Measurements from ENCODE around the gene COX7C.
"Not testable (repeated sequence)": the region's sequence is repeated elsewhere in the genome, so short reads cannot be mapped to it uniquely, and the experiment has no call there.

COX7C gene

GRCh38 chr5:86617756-86618576 is at the start of gene COX7C:
TSS of gene COX7C (plus strand) at chr5:86617941. CDS start at chr5:86618056, 115 bp downstream.
- peak; percentile 91 for DNase-seq (ENCODE audit: low read depth)

- DNase-seq (ENCODE audit: low read depth) = not testable (repeated sequence)
These were observed 48.0 kb upstream of the COX7C start for GRCh38 chr5:86569522-86570426.

- no peak for DNase-seq (ENCODE audit: low read depth)
These were observed 47.2 kb upstream of the COX7C start for GRCh38 chr5:86570427-86571083.

- not testable (repeated sequence) for DNase-seq (ENCODE audit: low read depth)
These were observed 46.6 kb upstream of the COX7C start for GRCh38 chr5:86571109-86571508.

GRCh38 chr5:86572825-86573517 is 44.8 kb upstream of the COX7C start:
- DNase-seq (ENCODE audit: low read depth) = no peak

GRCh38 chr5:86579502-86579901 is 38.2 kb upstream of the COX7C start:
- DNase-seq (ENCODE audit: low read depth) = no peak

- no peak for DNase-seq (ENCODE audit: low read depth)
These were observed 21.3 kb upstream of the COX7C start for GRCh38 chr5:86596476-86596875.

- DNase-seq (ENCODE audit: low read depth) = no peak
These were observed 11.9 kb upstream of the COX7C start for GRCh38 chr5:86605881-86606280.

GRCh38 chr5:86613455-86613854 is 4.3 kb upstream of the COX7C start:
- no peak for DNase-seq (ENCODE audit: low read depth)

- no peak for DNase-seq (ENCODE audit: low read depth)
These were observed 409 bp upstream of the COX7C start for GRCh38 chr5:86617309-86617755.

- no peak for DNase-seq (ENCODE audit: low read depth)
These were observed 6.2 kb downstream of the COX7C start for GRCh38 chr5:86623785-86624483.

GRCh38 chr5:86625148-86625547 is 7.4 kb downstream of the COX7C start:
- no peak for DNase-seq (ENCODE audit: low read depth)

- no peak for DNase-seq (ENCODE audit: low read depth)
These were observed 8.4 kb downstream of the COX7C start for GRCh38 chr5:86626149-86626548.

GRCh38 chr5:86631165-86631564 is 13.4 kb downstream of the COX7C start:
- no peak for DNase-seq (ENCODE audit: low read depth)

- DNase-seq (ENCODE audit: low read depth) = no peak
These were observed 23.3 kb downstream of the COX7C start for GRCh38 chr5:86640998-86641397.

- no peak for DNase-seq (ENCODE audit: low read depth)
These were observed 27.1 kb downstream of the COX7C start for GRCh38 chr5:86644843-86645242.

- DNase-seq (ENCODE audit: low read depth) = no peak
These were observed 28.1 kb downstream of the COX7C start for GRCh38 chr5:86645885-86646284.

GRCh38 chr5:86646671-86647070 is 28.9 kb downstream of the COX7C start:
- DNase-seq (ENCODE audit: low read depth) = no peak

- no peak for DNase-seq (ENCODE audit: low read depth)
These were observed 32.2 kb downstream of the COX7C start for GRCh38 chr5:86649832-86650505.

GRCh38 chr5:86660771-86661170 is 43.0 kb downstream of the COX7C start:
- not testable (repeated sequence) for DNase-seq (ENCODE audit: low read depth)
